Transverse colon (tissue), 4 donors: ENCODE measurements around the gene YTHDF2.

Experiments used
- POLR2AphosphoS5 ChIP-seq, 3 donors: sonication (generic); formaldehyde crosslinking; IDR thresholded peaks; one replicate each; pipeline ENCODE4 v1.6.1; 2016; ENCODE audit warnings: antibody characterized with exemption in 3 of 3
- TF ChIP-seq, protein P1 (sequence below), 5 experiments: fragments of 200-600 bp in 3 of 5; fragments of 450-650 bp in 2 of 5; sonication (generic) in 3 of 5; IDR thresholded peaks; 1 replicate in 2 of 5; 2 replicates in 3 of 5; pipeline ENCODE4 v1.5.1; 2016 to 2017; ENCODE audit warnings: antibody characterized with exemption in 5 of 5, inconsistent platforms in 3 of 5, mild to moderate bottlenecking in 2 of 5, moderate library complexity in 1 of 5

DNA sequence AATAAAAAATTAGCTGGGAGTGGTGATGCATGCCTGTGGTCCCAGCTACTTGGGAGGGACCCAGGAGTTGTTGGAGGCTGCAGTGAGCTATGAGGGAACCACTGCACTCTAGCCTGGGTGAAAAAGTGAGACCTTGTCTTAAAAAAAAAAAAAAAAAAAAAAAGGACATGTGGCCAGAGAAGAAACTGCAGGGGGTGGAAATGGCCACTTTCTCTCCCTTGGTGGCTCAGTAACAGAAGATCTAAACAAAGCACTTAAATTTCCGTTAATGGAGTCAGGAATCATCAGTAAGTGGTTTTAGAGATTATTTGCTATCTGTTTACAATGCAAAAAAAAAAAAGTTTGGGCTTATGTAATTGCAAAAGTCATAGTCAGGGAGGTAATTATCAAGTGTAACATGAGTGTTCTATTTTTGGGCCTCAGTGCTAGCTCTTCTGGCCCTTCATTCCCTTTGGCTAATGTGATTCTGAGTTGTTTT, 55.9 kb downstream of the YTHDF2 start:
- TF ChIP-seq, protein P1, sequence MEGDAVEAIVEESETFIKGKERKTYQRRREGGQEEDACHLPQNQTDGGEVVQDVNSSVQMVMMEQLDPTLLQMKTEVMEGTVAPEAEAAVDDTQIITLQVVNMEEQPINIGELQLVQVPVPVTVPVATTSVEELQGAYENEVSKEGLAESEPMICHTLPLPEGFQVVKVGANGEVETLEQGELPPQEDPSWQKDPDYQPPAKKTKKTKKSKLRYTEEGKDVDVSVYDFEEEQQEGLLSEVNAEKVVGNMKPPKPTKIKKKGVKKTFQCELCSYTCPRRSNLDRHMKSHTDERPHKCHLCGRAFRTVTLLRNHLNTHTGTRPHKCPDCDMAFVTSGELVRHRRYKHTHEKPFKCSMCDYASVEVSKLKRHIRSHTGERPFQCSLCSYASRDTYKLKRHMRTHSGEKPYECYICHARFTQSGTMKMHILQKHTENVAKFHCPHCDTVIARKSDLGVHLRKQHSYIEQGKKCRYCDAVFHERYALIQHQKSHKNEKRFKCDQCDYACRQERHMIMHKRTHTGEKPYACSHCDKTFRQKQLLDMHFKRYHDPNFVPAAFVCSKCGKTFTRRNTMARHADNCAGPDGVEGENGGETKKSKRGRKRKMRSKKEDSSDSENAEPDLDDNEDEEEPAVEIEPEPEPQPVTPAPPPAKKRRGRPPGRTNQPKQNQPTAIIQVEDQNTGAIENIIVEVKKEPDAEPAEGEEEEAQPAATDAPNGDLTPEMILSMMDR (IDR thresholded peaks at IDR 0.05) = peak in 1 of 5 experiments; percentile 9
- no peak for TF ChIP-seq POLR2AphosphoS5 (IDR thresholded peaks at IDR 0.05)
